GM10266 (cell line): Measurements from ENCODE around the gene NOX3.

Experiments used
- DNase-seq: peaks from one replicate; pipeline ENCODE4 v3.0.0; 2012; ENCODE audit errors: extremely low spot score
- CTCF ChIP-seq: IDR thresholded peaks from 2 replicates; pipeline ENCODE4 v1.5.1; 2012; ENCODE audit warnings: mild to moderate bottlenecking, low read depth; ENCODE audit not compliant: control insufficient read depth, insufficient read depth; ENCODE audit errors: missing control alignments

Gene NOX3

DNA sequence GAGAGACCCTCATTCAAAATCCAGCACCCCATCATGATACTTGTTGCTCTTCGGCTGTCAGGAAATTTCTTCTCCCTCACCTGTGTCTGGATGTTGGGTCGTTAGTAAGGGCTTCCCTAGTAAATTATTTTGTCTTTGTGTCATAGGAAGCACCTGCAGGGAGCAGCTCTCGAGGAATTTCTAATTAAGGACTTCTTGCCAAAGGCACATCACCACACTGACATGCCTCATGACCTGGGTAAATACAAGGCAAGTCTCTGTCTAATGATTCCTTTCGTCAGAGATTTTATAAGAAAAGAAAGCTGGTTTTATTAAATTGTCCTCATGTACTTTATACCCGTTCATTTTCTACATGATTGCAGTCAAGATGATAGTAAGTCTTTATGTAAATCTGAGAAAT is at the start of gene NOX3:
Gene NOX3, minus strand, starts transcription at position 74 of the 400 bp plus-strand sequence. Its CDS starts 39 bp downstream, at position 35.
- TF ChIP-seq CTCF = no peak
- DNase-seq = no peak

GRCh38 chr6:155504848-155505607 is 49.4 kb upstream of the NOX3 start:
- DNase-seq = no peak
- no peak for TF ChIP-seq CTCF

GRCh38 chr6:155502393-155502792 is 46.8 kb upstream of the NOX3 start:
- no peak for TF ChIP-seq CTCF
- DNase-seq = no peak

DNA sequence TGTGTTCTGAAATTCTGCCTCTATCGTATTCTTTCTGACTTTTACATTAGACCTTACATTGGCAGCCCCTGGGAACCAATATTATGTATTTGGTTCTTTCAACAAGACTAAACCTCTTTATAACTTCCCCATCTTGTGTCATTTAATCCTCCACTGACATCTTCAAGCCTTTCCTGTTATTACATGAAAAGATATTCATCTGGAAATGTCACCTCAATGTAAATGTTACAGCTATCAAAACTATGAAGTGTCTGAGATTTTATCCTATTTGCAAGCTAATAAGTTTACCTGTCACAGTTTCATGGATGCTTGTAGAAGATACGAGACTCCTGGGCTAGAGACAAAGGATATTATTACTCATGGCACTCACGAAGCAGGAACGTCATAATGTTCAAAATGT is 43.9 kb upstream of the NOX3 start:
- no peak for TF ChIP-seq CTCF
- DNase-seq = no peak

DNA sequence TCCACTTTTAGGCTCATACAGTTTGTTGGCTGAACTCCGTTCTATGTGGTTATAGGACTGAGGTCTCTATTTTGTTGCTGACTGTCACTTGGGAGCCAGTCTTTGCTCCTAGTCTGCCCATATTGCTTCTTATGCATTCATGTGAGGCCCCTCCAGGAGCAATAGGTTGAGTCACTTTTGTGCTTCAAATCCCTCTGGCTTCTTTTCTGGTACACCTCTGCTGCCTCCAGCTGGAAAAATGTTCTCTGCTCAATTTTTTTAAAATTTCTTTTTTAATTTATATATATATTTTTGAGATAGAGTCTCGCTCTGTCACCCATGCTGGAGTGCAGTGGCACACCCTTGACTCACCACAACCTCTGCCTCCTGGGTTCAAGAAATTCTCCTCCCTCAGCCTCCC is 42.7 kb upstream of the NOX3 start:
- no peak for DNase-seq
- TF ChIP-seq CTCF = no peak

GRCh38 chr6:155497273-155497672 is 41.6 kb upstream of the NOX3 start:
- no peak for DNase-seq
- TF ChIP-seq CTCF = no peak

GRCh38 chr6:155495011-155495768 is 39.6 kb upstream of the NOX3 start:
- no peak for DNase-seq
- TF ChIP-seq CTCF = no peak
